GM18519 (cell line): ENCODE results near the gene USP44.

Experiments used
- ATAC-seq: cut with Tn5 transposase; IDR thresholded peaks from one replicate; pipeline ENCODE4 v1.9.1; 2021; ENCODE audit warnings: mild to moderate bottlenecking, moderate library complexity; ENCODE audit not compliant: unreplicated experiment, low FRiP score

Gene USP44

GRCh38 chr12:95548539-95549391 is 2.5 kb downstream of the USP44 start:
- ATAC-seq: no peak

- ATAC-seq: no peak
These were observed 3.2 kb downstream of the USP44 start for GRCh38 chr12:95548056-95548538.

- ATAC-seq: no peak
These were observed 3.7 kb downstream of the USP44 start for GRCh38 chr12:95547522-95548055.

- no peak for ATAC-seq
These were observed 4.8 kb downstream of the USP44 start for GRCh38 chr12:95546491-95546813.

- ATAC-seq: no peak
These were observed 5.4 kb downstream of the USP44 start for GRCh38 chr12:95545731-95546490.

- no peak for ATAC-seq
These were observed 6.0 kb downstream of the USP44 start for GRCh38 chr12:95545303-95545702.

- ATAC-seq: no peak
These were observed 6.5 kb downstream of the USP44 start for GRCh38 chr12:95544756-95545155.

- ATAC-seq: no peak
These were observed 8.0 kb downstream of the USP44 start for GRCh38 chr12:95543305-95543704.

- ATAC-seq: no peak
These were observed 9.8 kb downstream of the USP44 start for GRCh38 chr12:95541436-95541835.

GRCh38 chr12:95538656-95539055 is 12.6 kb downstream of the USP44 start:
- no peak for ATAC-seq

GRCh38 chr12:95538006-95538405 is 13.3 kb downstream of the USP44 start:
- ATAC-seq: no peak

GRCh38 chr12:95533985-95534384 is 17.3 kb downstream of the USP44 start:
- no peak for ATAC-seq

GRCh38 chr12:95532851-95533250 is 18.4 kb downstream of the USP44 start:
- no peak for ATAC-seq

- ATAC-seq: no peak
These were observed 21.5 kb downstream of the USP44 start for GRCh38 chr12:95529693-95530225.

GRCh38 chr12:95528431-95528830 is 22.8 kb downstream of the USP44 start:
- ATAC-seq: no peak

GRCh38 chr12:95522692-95523091 is 28.6 kb downstream of the USP44 start:
- ATAC-seq: no peak

- no peak for ATAC-seq
These were observed 30.5 kb downstream of the USP44 start for GRCh38 chr12:95520816-95521215.

- no peak for ATAC-seq
These were observed 32.3 kb downstream of the USP44 start for GRCh38 chr12:95518944-95519343.

GRCh38 chr12:95517246-95517645 is 34.0 kb downstream of the USP44 start:
- ATAC-seq: no peak

GRCh38 chr12:95516757-95517156 is 34.5 kb downstream of the USP44 start:
- no peak for ATAC-seq

- ATAC-seq: no peak
These were observed 36.1 kb downstream of the USP44 start for GRCh38 chr12:95515197-95515596.
